ENCODE data around the gene PIGZ.

PIGZ gene

DNA sequence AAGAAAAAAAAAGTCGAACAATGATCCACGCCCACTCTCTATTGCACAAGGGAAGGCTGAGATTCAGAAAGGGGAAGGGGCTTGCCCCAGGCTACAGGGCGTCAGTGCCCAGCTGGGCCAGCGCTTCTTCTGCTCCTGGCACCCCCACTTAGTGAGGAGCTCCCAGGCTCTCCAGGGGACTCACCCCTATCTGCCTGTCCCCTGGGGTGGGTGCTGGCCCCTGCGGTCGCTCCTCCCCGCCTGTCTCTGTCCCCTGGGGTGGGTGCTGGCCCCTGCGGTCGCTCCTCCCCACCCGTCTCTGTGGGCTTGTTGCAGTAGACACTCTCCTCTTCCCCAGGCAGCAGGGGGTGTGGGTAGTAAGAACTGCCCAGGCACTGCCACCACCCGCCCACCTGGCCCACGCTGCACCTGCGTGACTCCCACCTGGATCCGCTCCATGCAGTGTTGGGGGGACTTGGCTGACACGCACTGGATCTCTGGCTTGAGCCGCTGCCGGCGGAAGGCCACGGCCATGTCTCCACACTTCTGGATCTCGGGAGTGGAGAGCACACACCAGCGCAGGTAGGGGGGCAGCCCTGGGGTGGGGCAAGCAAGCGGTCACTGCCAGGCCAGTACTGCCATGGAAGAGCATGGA, 46.4 kb upstream of the PIGZ start:
- no peak overlapping the region for H3K9ac ChIP-seq (ENCODE audit: low read length)
- no peaks in the 10 kb centered on the region for H3K36me3 ChIP-seq (replicated peaks; ENCODE audit: low read depth, low read length)
- no peak overlapping the region for H3K4me2 ChIP-seq (ENCODE audit: low read length)
- H3K27me3 ChIP-seq (ENCODE audit: low read depth, low read length) = peaks cover 7% of the 10 kb centered on the region
- no peak overlapping the region for H2AFZ ChIP-seq (ENCODE audit: low read depth, low read length)
- no peak overlapping the region for H3K4me3 ChIP-seq (ENCODE audit: low read length)
- no peak overlapping the region for H3K27ac ChIP-seq (ENCODE audit: low read length)
- H3K79me2 ChIP-seq (ENCODE audit: low read length) = no peaks in the 10 kb centered on the region
- no peaks in the 10 kb centered on the region for H3K4me1 ChIP-seq (ENCODE audit: low read length)
- no peak for TF ChIP-seq EZH2phosphoT487 (IDR thresholded peaks at IDR 0.05; ENCODE audit: low read depth)
- TF ChIP-seq, protein P1, sequence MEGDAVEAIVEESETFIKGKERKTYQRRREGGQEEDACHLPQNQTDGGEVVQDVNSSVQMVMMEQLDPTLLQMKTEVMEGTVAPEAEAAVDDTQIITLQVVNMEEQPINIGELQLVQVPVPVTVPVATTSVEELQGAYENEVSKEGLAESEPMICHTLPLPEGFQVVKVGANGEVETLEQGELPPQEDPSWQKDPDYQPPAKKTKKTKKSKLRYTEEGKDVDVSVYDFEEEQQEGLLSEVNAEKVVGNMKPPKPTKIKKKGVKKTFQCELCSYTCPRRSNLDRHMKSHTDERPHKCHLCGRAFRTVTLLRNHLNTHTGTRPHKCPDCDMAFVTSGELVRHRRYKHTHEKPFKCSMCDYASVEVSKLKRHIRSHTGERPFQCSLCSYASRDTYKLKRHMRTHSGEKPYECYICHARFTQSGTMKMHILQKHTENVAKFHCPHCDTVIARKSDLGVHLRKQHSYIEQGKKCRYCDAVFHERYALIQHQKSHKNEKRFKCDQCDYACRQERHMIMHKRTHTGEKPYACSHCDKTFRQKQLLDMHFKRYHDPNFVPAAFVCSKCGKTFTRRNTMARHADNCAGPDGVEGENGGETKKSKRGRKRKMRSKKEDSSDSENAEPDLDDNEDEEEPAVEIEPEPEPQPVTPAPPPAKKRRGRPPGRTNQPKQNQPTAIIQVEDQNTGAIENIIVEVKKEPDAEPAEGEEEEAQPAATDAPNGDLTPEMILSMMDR (IDR thresholded peaks at IDR 0.05; ENCODE audit: low read depth, low read length) = no peak
- H3K9me3 ChIP-seq (ENCODE audit: insufficient read depth, low read length) = no peaks in the 10 kb centered on the region
- H4K20me1 ChIP-seq (ENCODE audit: insufficient read depth, low read length) = no peaks in the 10 kb centered on the region

DNA sequence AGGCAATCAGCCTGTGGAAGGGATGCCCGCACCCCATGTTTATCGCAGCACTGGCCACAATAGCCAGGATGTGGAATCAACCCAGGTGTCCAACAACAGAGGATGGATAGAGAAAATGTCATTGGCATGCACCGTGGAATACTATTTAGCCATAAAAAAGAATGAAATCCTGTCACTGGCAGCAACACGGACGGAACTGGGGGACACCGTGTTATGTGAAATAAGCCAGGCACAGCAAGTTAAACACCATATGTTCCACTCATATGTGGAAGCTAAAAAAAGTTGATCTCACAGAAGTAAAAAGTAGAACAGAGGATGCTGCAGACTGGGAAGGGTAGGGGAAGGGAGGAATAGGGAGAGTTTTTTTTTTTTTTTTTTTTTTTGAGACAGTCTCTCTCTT, 45.4 kb upstream of the PIGZ start:
- no peak overlapping the region for H3K4me3 ChIP-seq (ENCODE audit: low read length)
- H3K9ac ChIP-seq (ENCODE audit: low read length) = no peak overlapping the region
- no peak overlapping the region for H2AFZ ChIP-seq (ENCODE audit: low read depth, low read length)
- H3K79me2 ChIP-seq (ENCODE audit: low read length) = no peaks in the 10 kb centered on the region
- TF ChIP-seq, protein P1 (IDR thresholded peaks at IDR 0.05; ENCODE audit: low read depth, low read length) = no peak
- no peak for TF ChIP-seq EZH2phosphoT487 (IDR thresholded peaks at IDR 0.05; ENCODE audit: low read depth)
- no peak overlapping the region for H3K4me2 ChIP-seq (ENCODE audit: low read length)
- H3K36me3 ChIP-seq (replicated peaks; ENCODE audit: low read depth, low read length) = no peaks in the 10 kb centered on the region
- H3K9me3 ChIP-seq (ENCODE audit: insufficient read depth, low read length) = no peaks in the 10 kb centered on the region
- H3K4me1 ChIP-seq (ENCODE audit: low read length) = no peaks in the 10 kb centered on the region
- no peaks in the 10 kb centered on the region for H4K20me1 ChIP-seq (ENCODE audit: insufficient read depth, low read length)
- H3K27ac ChIP-seq (ENCODE audit: low read length) = no peak overlapping the region
- no peaks in the 10 kb centered on the region for H3K27me3 ChIP-seq (ENCODE audit: low read depth, low read length)

DNA sequence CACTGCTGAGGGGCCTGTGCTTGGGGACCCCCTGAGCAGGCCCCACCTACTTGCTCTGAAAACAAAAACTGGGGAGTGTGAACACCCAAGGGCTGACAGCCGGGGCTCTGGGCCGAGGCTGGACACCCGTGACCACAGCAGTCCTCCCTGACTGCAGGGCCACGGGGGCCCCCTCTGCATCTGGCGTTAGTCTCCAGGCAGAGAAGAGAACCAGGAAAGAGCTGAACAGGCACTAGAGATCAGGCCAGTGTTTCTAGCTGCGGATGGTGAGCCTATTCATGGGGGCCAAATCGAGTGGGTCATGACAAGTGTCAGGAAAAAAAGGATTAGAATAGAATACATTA, 43.9 kb upstream of the PIGZ start:
- no peak overlapping the region for H3K27ac ChIP-seq (ENCODE audit: low read length)
- no peak overlapping the region for H3K4me2 ChIP-seq (ENCODE audit: low read length)
- no peaks in the 10 kb centered on the region for H3K9me3 ChIP-seq (ENCODE audit: insufficient read depth, low read length)
- H3K79me2 ChIP-seq (ENCODE audit: low read length) = no peaks in the 10 kb centered on the region
- H3K36me3 ChIP-seq (replicated peaks; ENCODE audit: low read depth, low read length) = no peaks in the 10 kb centered on the region
- no peak overlapping the region for H3K9ac ChIP-seq (ENCODE audit: low read length)
- H3K4me1 ChIP-seq (ENCODE audit: low read length) = no peaks in the 10 kb centered on the region
- no peaks in the 10 kb centered on the region for H4K20me1 ChIP-seq (ENCODE audit: insufficient read depth, low read length)
- no peak overlapping the region for H2AFZ ChIP-seq (ENCODE audit: low read depth, low read length)
- H3K4me3 ChIP-seq (ENCODE audit: low read length) = no peak overlapping the region
- no peak for TF ChIP-seq EZH2phosphoT487 (IDR thresholded peaks at IDR 0.05; ENCODE audit: low read depth)
- TF ChIP-seq, protein P1 (IDR thresholded peaks at IDR 0.05; ENCODE audit: low read depth, low read length) = no peak
- H3K27me3 ChIP-seq (ENCODE audit: low read depth, low read length) = no peaks in the 10 kb centered on the region

DNA sequence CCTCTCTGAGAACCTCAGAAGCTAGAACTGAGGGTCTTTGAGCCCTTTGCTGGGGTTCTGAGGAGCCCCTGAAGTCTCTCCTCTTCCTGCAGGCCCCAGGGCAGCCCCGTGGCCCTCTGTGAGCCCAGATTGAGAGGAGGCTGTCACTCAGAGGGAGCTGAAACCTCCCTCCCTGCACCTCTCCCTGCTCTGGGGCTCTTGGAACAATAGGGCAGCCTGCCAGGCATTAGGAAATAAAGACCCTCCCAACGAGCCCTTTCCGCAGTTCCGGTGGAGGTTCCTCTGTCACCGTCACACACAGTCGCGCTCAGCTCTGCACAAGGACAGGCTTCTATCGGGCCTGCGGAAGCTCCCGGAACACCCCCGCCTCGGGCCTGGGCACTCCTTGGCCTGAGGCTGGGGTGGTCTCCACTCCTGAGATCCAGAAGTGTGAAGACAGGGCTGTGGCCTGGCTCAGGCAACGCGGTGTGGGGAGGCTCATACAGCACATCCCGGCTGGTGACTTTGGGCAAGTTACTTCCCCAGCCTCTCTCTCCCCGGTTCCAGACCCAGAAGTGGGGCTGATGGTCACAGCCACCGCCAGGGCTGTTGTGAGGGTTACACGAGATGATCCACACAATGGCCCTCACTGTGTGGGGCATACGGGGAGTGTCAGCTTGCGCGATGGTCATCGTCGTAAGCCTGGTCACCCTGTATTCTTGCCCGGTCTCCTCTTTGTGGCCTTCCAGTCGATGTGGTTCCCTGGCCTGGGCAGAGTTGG, 43.3 kb upstream of the PIGZ start:
- TF ChIP-seq EZH2phosphoT487 (IDR thresholded peaks at IDR 0.05; ENCODE audit: low read depth) = no peak
- TF ChIP-seq, protein P1 (IDR thresholded peaks at IDR 0.05; ENCODE audit: low read depth, low read length) = no peak
- H3K4me1 ChIP-seq (ENCODE audit: low read length) = no peaks in the 10 kb centered on the region
- no peaks in the 10 kb centered on the region for H3K27me3 ChIP-seq (ENCODE audit: low read depth, low read length)
- no peak overlapping the region for H2AFZ ChIP-seq (ENCODE audit: low read depth, low read length)
- H3K36me3 ChIP-seq (replicated peaks; ENCODE audit: low read depth, low read length) = no peaks in the 10 kb centered on the region
- no peaks in the 10 kb centered on the region for H3K9me3 ChIP-seq (ENCODE audit: insufficient read depth, low read length)
- no peaks in the 10 kb centered on the region for H4K20me1 ChIP-seq (ENCODE audit: insufficient read depth, low read length)
- H3K79me2 ChIP-seq (ENCODE audit: low read length) = no peaks in the 10 kb centered on the region
- H3K4me3 ChIP-seq (ENCODE audit: low read length) = no peak overlapping the region
- no peak overlapping the region for H3K4me2 ChIP-seq (ENCODE audit: low read length)
- H3K9ac ChIP-seq (ENCODE audit: low read length) = no peak overlapping the region
- H3K27ac ChIP-seq (ENCODE audit: low read length) = no peak overlapping the region

All from OCI-LY3 (cell line).